Activated CD4-positive, alpha-beta T cell treated with anti-CD3 and anti-CD28 coated beads, Interleukin-2, Interleukin-6, amounts not matched to agents 100 ng/mL and 50 ng/mL, durations not matched to agents 16 hours and 8 hours (primary cell): Measurements from ENCODE around the gene GPR55.

Experiments
- DNase-seq: peaks from one replicate; pipeline ENCODE4 v3.0.0-alpha.2; 2020

Gene GPR55

GRCh38 chr2:230934231-230935129 is 9.4 kb upstream of the GPR55 start:
- DNase-seq, result no peak

- DNase-seq, result no peak
These were observed 8.6 kb upstream of the GPR55 start for GRCh38 chr2:230933521-230934180.

GRCh38 chr2:230932556-230933511 is 7.8 kb upstream of the GPR55 start:
- DNase-seq, result no peak

GRCh38 chr2:230931556-230932231 is 6.7 kb upstream of the GPR55 start:
- DNase-seq, result no peak

- DNase-seq, result no peak
These were observed 6.0 kb upstream of the GPR55 start for GRCh38 chr2:230930928-230931555.

GRCh38 chr2:230930149-230930780 is 5.2 kb upstream of the GPR55 start:
- DNase-seq, result no peak

GRCh38 chr2:230929381-230930148 is 4.5 kb upstream of the GPR55 start:
- DNase-seq, result no peak

- DNase-seq, result no peak
These were observed 3.8 kb upstream of the GPR55 start for GRCh38 chr2:230928701-230929380.

- no peak for DNase-seq
These were observed 2.8 kb upstream of the GPR55 start for GRCh38 chr2:230927711-230928341.

GRCh38 chr2:230925879-230926765 is 1.1 kb upstream of the GPR55 start:
- peak; percentile 88 for DNase-seq

GRCh38 chr2:230925443-230925878 is 419 bp upstream of the GPR55 start:
- DNase-seq, result peak; percentile 65

GRCh38 chr2:230924092-230924469 is 961 bp downstream of the GPR55 start:
- no peak for DNase-seq

GRCh38 chr2:230922951-230923717 is 1.9 kb downstream of the GPR55 start:
- no peak for DNase-seq

GRCh38 chr2:230921806-230922595 is 3.0 kb downstream of the GPR55 start:
- no peak for DNase-seq

GRCh38 chr2:230920167-230920566 is 4.9 kb downstream of the GPR55 start:
- DNase-seq, result no peak

- DNase-seq, result no peak
These were observed 5.4 kb downstream of the GPR55 start for GRCh38 chr2:230919681-230920080.

GRCh38 chr2:230919240-230919639 is 5.8 kb downstream of the GPR55 start:
- DNase-seq, result no peak
